Peyer's patch (tissue), 4 donors: ENCODE data around the gene CYP24A1. TPM values are rescaled to one million over a fixed set of nuclear protein-coding genes. Genes with fewer than 3 reads are reported as not detected.

Source experiments
- DNase-seq, 3 donors: peaks; one replicate each; pipeline ENCODE4 v3.0.0-alpha.2; 2017 to 2019
- H3K27ac ChIP-seq, 4 donors: fragments of 200-600 bp; sonication (generic); one replicate each; pipeline ENCODE4 v1.5.1; 2016 to 2019
- H3K27me3 ChIP-seq, 2 donors: fragments of 200-600 bp; sonication (generic); one replicate each; pipeline ENCODE4 v1.5.1; 2019
- H3K36me3 ChIP-seq, 3 donors: fragments of 200-600 bp; sonication (generic); one replicate each; pipeline ENCODE4 v1.5.1; 2016 to 2019
- H3K4me1 ChIP-seq, 4 donors: fragments of 200-600 bp; sonication (generic); one replicate each; pipeline ENCODE4 v1.5.1; 2016 to 2019
- H3K4me3 ChIP-seq, 4 donors: fragments of 200-600 bp; sonication (generic); 1 replicate in 3 of 4; 2 replicates in 1 of 4; pipeline ENCODE4 v1.5.1; 2016 to 2019; ENCODE audit warnings: mild to moderate bottlenecking in 1 of 4
- H3K9me3 ChIP-seq, 4 donors: fragments of 200-600 bp; sonication (generic); one replicate each; pipeline ENCODE4 v1.5.1; 2016 to 2019; ENCODE audit warnings: mild to moderate bottlenecking in 1 of 4
- POLR2A ChIP-seq, 2 donors: fragments of 450-650 bp; IDR thresholded peaks; one replicate each; pipeline ENCODE4 v1.5.1; 2017; ENCODE audit warnings: antibody characterized with exemption in 2 of 2, mild to moderate bottlenecking in 2 of 2, moderate library complexity in 2 of 2
- total RNA-seq, 4 donors: library from RNA; depleted of rRNA; stranded (reverse); fragments of >200 nt; gene quantifications; one replicate each; pipeline ENCODE4 v1.1.0, GENCODE V29; 2016
- TF ChIP-seq, protein P1 (sequence below), 6 experiments: fragments of 450-650 bp in 4 of 6; fragments of 200-600 bp in 2 of 6; sonication (generic) in 1 of 6; IDR thresholded peaks; one replicate each; pipeline ENCODE4 v1.5.1; 2017 to 2019; ENCODE audit warnings: antibody characterized with exemption in 6 of 6, mild to moderate bottlenecking in 3 of 6, moderate library complexity in 1 of 6

The CYP24A1 gene
- total RNA-seq, 4 donors from 2014 or later, result not detected

DNA sequence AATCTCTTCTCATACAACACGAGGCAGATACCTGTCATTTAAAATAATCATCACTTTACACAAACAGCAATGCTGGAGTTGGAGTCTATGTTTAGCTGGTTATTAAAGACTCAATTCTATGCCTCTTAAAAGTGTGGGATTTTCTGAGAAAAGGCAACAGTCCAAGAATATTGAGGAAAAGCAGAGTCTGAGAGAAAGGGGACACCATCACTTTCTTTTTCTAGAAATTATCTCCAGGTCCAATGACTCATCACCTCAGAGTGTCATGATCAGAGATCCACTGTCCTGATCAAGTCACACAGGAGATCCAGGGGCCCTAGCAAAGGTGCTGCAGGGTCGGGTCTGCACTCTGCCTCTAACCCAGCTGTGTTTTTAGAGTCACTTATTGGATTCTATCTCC lies 8.0 kb downstream of the CYP24A1 start:
- Histone ChIP-seq H3K27me3 (no peaks in the 10 kb centered on the region), H3K36me3 (no peaks in the 10 kb centered on the region), H3K27ac (no peak overlapping the region), H3K4me3 (no peak overlapping the region), H3K4me1 (no peaks in the 10 kb centered on the region), H3K9me3 (no peaks in the 10 kb centered on the region)
- TF ChIP-seq, protein P1, sequence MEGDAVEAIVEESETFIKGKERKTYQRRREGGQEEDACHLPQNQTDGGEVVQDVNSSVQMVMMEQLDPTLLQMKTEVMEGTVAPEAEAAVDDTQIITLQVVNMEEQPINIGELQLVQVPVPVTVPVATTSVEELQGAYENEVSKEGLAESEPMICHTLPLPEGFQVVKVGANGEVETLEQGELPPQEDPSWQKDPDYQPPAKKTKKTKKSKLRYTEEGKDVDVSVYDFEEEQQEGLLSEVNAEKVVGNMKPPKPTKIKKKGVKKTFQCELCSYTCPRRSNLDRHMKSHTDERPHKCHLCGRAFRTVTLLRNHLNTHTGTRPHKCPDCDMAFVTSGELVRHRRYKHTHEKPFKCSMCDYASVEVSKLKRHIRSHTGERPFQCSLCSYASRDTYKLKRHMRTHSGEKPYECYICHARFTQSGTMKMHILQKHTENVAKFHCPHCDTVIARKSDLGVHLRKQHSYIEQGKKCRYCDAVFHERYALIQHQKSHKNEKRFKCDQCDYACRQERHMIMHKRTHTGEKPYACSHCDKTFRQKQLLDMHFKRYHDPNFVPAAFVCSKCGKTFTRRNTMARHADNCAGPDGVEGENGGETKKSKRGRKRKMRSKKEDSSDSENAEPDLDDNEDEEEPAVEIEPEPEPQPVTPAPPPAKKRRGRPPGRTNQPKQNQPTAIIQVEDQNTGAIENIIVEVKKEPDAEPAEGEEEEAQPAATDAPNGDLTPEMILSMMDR (IDR thresholded peaks at IDR 0.05), result no peak
- no peak for TF ChIP-seq POLR2A (IDR thresholded peaks at IDR 0.05)
- DNase-seq, result no peak

DNA sequence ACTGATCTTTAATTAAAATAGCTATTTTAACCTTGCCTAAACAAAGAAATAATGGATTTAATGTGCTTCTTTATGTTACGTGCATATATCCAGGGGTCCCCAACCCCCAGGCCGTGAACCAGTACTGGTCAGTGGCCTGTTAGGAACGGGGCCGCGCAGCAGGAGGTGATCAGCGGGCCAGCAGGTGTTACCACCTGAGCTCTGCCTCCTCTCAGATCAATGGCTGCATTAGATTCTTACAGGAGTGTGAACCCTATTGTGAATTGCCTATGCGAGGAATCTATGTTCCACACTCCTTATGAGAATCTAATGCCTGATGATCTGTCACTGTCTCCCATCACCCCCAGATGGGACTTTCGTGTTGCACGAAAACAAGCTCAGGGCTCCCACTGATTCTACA lies 8.8 kb downstream of the CYP24A1 start:
- Histone ChIP-seq H3K36me3 (no peaks in the 10 kb centered on the region), H3K4me1 (no peaks in the 10 kb centered on the region), H3K27me3 (no peaks in the 10 kb centered on the region), H3K4me3 (no peak overlapping the region), H3K27ac (no peak overlapping the region), H3K9me3 (no peaks in the 10 kb centered on the region)
- no peak for DNase-seq
- TF ChIP-seq, protein P1 (IDR thresholded peaks at IDR 0.05), result no peak
- TF ChIP-seq POLR2A (IDR thresholded peaks at IDR 0.05), result no peak

DNA sequence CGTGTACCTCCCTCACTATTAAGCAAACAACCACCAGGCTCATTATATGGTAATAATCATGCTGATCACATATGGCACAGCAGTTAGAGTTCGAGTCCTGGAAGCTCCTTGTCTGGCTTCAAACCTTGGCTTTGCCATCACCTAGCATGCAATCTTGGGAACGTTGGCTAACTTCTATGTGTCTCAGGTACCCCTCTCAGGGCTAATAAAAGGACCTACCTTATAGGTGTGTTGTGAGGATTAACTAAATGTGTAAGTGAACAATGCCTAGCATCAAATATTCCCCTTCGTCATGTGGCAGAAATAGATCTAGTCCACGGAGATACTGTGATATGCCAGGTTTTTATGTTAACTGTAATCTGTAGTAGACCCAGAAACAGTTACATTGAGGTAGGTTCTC lies 10.4 kb downstream of the CYP24A1 start:
- no peak for TF ChIP-seq POLR2A (IDR thresholded peaks at IDR 0.05)
- TF ChIP-seq, protein P1 (IDR thresholded peaks at IDR 0.05), result no peak
- no peaks in the 10 kb centered on the region for H3K36me3 ChIP-seq
- H3K9me3 ChIP-seq, result no peaks in the 10 kb centered on the region
- H3K4me3 ChIP-seq, result no peak overlapping the region
- no peaks in the 10 kb centered on the region for H3K4me1 ChIP-seq
- DNase-seq, result no peak
- no peak overlapping the region for H3K27ac ChIP-seq
- no peaks in the 10 kb centered on the region for H3K27me3 ChIP-seq

DNA sequence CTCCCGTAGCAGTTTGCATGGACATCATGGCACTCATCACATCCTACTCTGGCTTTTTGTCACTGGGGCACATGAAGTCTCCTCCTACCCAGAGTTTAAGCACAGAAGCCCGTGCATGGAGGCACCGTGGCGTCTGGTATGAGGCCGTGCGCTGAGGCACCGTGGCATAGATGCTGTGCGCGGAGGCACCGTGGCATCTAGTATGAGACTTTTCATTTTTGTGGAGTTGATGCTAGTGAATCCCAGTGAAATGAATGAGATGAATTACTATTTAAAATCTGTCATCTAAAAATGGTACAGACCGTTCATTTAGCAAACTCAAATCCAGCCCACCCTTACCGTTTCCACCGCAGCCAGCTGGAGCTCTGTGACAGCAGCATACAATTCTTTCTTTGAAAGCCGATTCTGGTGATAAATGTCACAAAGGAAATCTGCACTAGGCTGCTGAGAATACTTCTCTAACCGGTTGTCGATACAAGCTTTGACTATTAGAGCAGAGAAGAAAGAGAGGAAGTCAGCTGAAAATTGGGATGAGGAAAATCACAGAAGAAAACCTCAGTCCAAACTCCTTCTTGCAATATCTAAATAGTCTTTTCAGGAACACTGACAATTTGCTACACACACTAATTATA lies 11.3 kb downstream of the CYP24A1 start:
- Histone ChIP-seq H3K4me1 (no peaks in the 10 kb centered on the region), H3K9me3 (no peaks in the 10 kb centered on the region), H3K27me3 (no peaks in the 10 kb centered on the region), H3K4me3 (no peak overlapping the region), H3K27ac (no peak overlapping the region), H3K36me3 (no peaks in the 10 kb centered on the region)
- DNase-seq, result no peak
- TF ChIP-seq POLR2A (IDR thresholded peaks at IDR 0.05), result no peak
- TF ChIP-seq, protein P1 (IDR thresholded peaks at IDR 0.05), result no peak

DNA sequence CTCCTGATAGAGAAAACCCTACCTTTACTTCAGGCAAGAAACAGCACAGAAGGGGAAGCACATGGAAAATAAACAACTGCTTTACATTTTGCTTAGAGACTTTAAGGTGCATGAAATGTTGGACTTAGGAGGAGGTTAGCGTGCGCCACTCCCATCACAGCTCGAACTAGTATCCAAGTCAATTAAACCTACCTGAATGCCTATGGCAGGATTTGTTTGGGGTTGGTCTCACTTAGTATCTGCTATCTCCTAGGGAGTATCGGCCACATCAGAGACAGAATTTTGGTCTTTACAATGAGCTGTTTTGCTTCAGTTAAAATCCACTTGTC lies 12.0 kb downstream of the CYP24A1 start:
- TF ChIP-seq, protein P1 (IDR thresholded peaks at IDR 0.05), result no peak
- TF ChIP-seq POLR2A (IDR thresholded peaks at IDR 0.05), result no peak

More for the DNA sequence above, 12.0 kb downstream of the CYP24A1 start:
- H3K27ac ChIP-seq, result no peak overlapping the region
- H3K4me1 ChIP-seq, result no peaks in the 10 kb centered on the region
- DNase-seq, result no peak
- no peaks in the 10 kb centered on the region for H3K9me3 ChIP-seq
- H3K4me3 ChIP-seq, result no peak overlapping the region
- H3K36me3 ChIP-seq, result no peaks in the 10 kb centered on the region
- no peaks in the 10 kb centered on the region for H3K27me3 ChIP-seq
